Activated CD8-positive, alpha-beta T cell treated with anti-CD3 and anti-CD28 coated beads for 36 hours (primary cell): ENCODE data around the gene KMT2A. TPM values are rescaled to one million over a fixed set of nuclear protein-coding genes. Genes with fewer than 3 reads are reported as not detected.

Source experiments
- ATAC-seq: fragments of 200-7000 bp; cut with Tn5 transposase; one replicate; pipeline ENCODE4 v1.10.0; 2021; ENCODE audit warnings: mild to moderate bottlenecking, moderate library complexity
- CTCF ChIA-PET: fragments of 350-600 bp; sonication (Branson Sonifier 250); formaldehyde crosslinking; loops from one replicate; lab custom pipeline; 2021; ENCODE audit warnings: antibody characterized with exemption; lab: Charles Lee
- POLR2A ChIA-PET: fragments of 350-600 bp; sonication (Branson Sonifier 250); formaldehyde crosslinking; loops from one replicate; lab custom pipeline; 2021; ENCODE audit warnings: antibody characterized with exemption; lab: Charles Lee
- DNase-seq: peaks from one replicate; pipeline ENCODE4 v3.0.0-alpha.2; 2020
- H3K27ac Mint-ChIP-seq: one replicate; pipeline ENCODE4 v1.8.0; 2021; ENCODE audit warnings: mild to moderate bottlenecking, mixed read lengths
- H3K27me3 Mint-ChIP-seq: one replicate; pipeline ENCODE4 v1.8.0; 2021; ENCODE audit warnings: mixed read lengths
- H3K36me3 Mint-ChIP-seq: one replicate; pipeline ENCODE4 v1.8.0; 2021; ENCODE audit warnings: low read depth, mixed read lengths
- H3K4me1 Mint-ChIP-seq: one replicate; pipeline ENCODE4 v1.8.0; 2021; ENCODE audit warnings: low read depth, mixed read lengths
- H3K4me3 Mint-ChIP-seq: one replicate; pipeline ENCODE4 v1.8.0; 2021; ENCODE audit warnings: mild to moderate bottlenecking, moderate library complexity, mixed read lengths
- H3K9me3 Mint-ChIP-seq: one replicate; pipeline ENCODE4 v1.8.0; 2021; ENCODE audit warnings: mixed read lengths
- CTCF ChIP-seq: fragments of 200-600 bp; IDR thresholded peaks from one replicate; pipeline ENCODE4 v1.8.0; 2022; ENCODE audit warnings: antibody characterized with exemption, mild to moderate bottlenecking
- intact Hi-C: fragments of 100-400 bp; cut with micrococcal nuclease; formaldehyde crosslinking; loops from one replicate; pipeline ENCODE4 v1.10.0; 2022
- total RNA-seq, 2 experiments: library from RNA; stranded (reverse); gene quantifications; one replicate each; pipeline ENCODE4 v1.2.3, GENCODE V29; 2021

Gene KMT2A
- total RNA-seq, 2 experiments from 2014 or later = 68.8 to 75.0 TPM

GRCh38 chr11:118417801-118418200, 18.5 kb upstream of the KMT2A start:
- intact Hi-C loops = no loop called here
- no peak for DNase-seq
- Mint-ChIP-seq H3K9me3 (no peaks in the 10 kb centered on the region), H3K4me3 (no peak overlapping the region), H3K4me1 (no peaks in the 10 kb centered on the region), H3K27ac (no peak overlapping the region), H3K27me3 (no peaks in the 10 kb centered on the region), H3K36me3 (no peaks in the 10 kb centered on the region)
- no peak for ATAC-seq
- no peak for TF ChIP-seq CTCF
- POLR2A ChIA-PET = interaction anchor here (0.6 kb wide), 2 partner anchors 172 to 648 kb away, joined by 3 read pairs; no protein-coding TSS in a partner anchor
- CTCF ChIA-PET = interaction anchor here (1.0 to 2.1 kb wide), 2 partner anchors 11 to 70 kb away, joined by 3 to 7 read pairs; no protein-coding TSS in a partner anchor

GRCh38 chr11:118418766-118419165, 17.5 kb upstream of the KMT2A start:
- POLR2A ChIA-PET = interaction anchor here (0.9 to 1.3 kb wide), 3 partner anchors 8 to 25 kb away, joined by 3 to 4 read pairs (median 3); no protein-coding TSS in a partner anchor
- H3K9me3 Mint-ChIP-seq = no peaks in the 10 kb centered on the region

GRCh38 chr11:118427707-118428106, 8.6 kb upstream of the KMT2A start:
- no peaks in the 10 kb centered on the region for H3K36me3 Mint-ChIP-seq
- no peak for DNase-seq
- intact Hi-C loops = no loop called here
- no peaks in the 10 kb centered on the region for H3K27me3 Mint-ChIP-seq
- no peak for TF ChIP-seq CTCF
- peaks cover 3% of the 10 kb centered on the region for H3K4me1 Mint-ChIP-seq
- no peak overlapping the region for H3K4me3 Mint-ChIP-seq
- no peak for ATAC-seq
- no peaks in the 10 kb centered on the region for H3K9me3 Mint-ChIP-seq
- no peak overlapping the region for H3K27ac Mint-ChIP-seq
- ChIA-PET CTCF (interaction anchor here (0.6 to 3.3 kb wide), 2 partner anchors 61 to 83 kb away, joined by 3 to 11 read pairs; no protein-coding TSS in a partner anchor), POLR2A (interaction anchor here (1.5 to 2.1 kb wide), 2 partner anchors 8 to 14 kb away, joined by 3 to 10 read pairs; partner anchors contain the start of gene KMT2A)

More at GRCh38 chr11:118418766-118419165, 17.5 kb upstream of the KMT2A start:
- H3K36me3 Mint-ChIP-seq = no peaks in the 10 kb centered on the region
- ATAC-seq (no peak), DNase-seq (no peak)
- no peak for TF ChIP-seq CTCF
- no peak overlapping the region for H3K4me3 Mint-ChIP-seq
- CTCF ChIA-PET = interaction anchor here (1.0 to 2.1 kb wide), 2 partner anchors 12 to 69 kb away, joined by 3 to 7 read pairs; no protein-coding TSS in a partner anchor
- no peaks in the 10 kb centered on the region for H3K27me3 Mint-ChIP-seq
- intact Hi-C loops = no loop called here
- H3K27ac Mint-ChIP-seq = no peak overlapping the region
- no peaks in the 10 kb centered on the region for H3K4me1 Mint-ChIP-seq

GRCh38 chr11:118430956-118431355, 5.3 kb upstream of the KMT2A start:
- Mint-ChIP-seq H3K36me3 (no peaks in the 10 kb centered on the region), H3K27ac (no peak overlapping the region), H3K27me3 (no peaks in the 10 kb centered on the region), H3K4me1 (peaks cover 5% of the 10 kb centered on the region), H3K4me3 (no peak overlapping the region), H3K9me3 (no peaks in the 10 kb centered on the region)
- CTCF ChIA-PET = interaction anchor here (1.3 to 1.5 kb wide), 4 partner anchors 15 to 57 kb away, joined by 3 to 6 read pairs (median 4); no protein-coding TSS in a partner anchor
- POLR2A ChIA-PET = no interaction called here
- intact Hi-C loops = no loop called here
- TF ChIP-seq CTCF = no peak
- no peak for ATAC-seq
- no peak for DNase-seq

- Mint-ChIP-seq H3K27me3 (no peaks in the 10 kb centered on the region), H3K4me1 (peaks cover 11% of the 10 kb centered on the region), H3K4me3 (peak overlapping the region; percentile 87), H3K36me3 (peaks cover 5% of the 10 kb centered on the region), H3K27ac (peak overlapping the region; percentile 93), H3K9me3 (no peaks in the 10 kb centered on the region)
- no peak for TF ChIP-seq CTCF
- DNase-seq (no peak), ATAC-seq (no peak)
- CTCF ChIA-PET = interaction anchor here (1.0 to 3.6 kb wide), 5 partner anchors 29 to 55 kb away, joined by 3 to 22 read pairs (median 6); no protein-coding TSS in a partner anchor
- POLR2A ChIA-PET = interaction anchor here (0.6 to 3.7 kb wide), 5 partner anchors 14 to 195 kb away, joined by 3 to 32 read pairs (median 3); no protein-coding TSS in a partner anchor
- intact Hi-C loops = no loop called here
Measured at GRCh38 chr11:118434123-118434552, 2.2 kb upstream of the KMT2A start.
